ENCODE data around the gene MANF. TPM values are rescaled to one million over a fixed set of nuclear protein-coding genes. Genes with fewer than 3 reads are reported as not detected.
A peak's percentile ranks its signal among the peaks of the same experiment; 100 is the strongest.

Gene MANF
- total and polyA plus RNA-seq, 2 of the 4 experiments (the other 2 are of a cell fraction): 65.4 to 122 TPM

GRCh38 chr3:51394541-51394940 is 9.4 kb downstream of the MANF start:
- no TSS peak for BruUV-seq (replicated peaks)
- H3K18ac ChIP-seq (ENCODE audit: low read depth, low read length): no peak overlapping the region
- H3K27ac ChIP-seq (ENCODE audit: insufficient read depth, low read length): no peak overlapping the region
- H3K14ac ChIP-seq (replicated peaks; ENCODE audit: low read depth, low read length): no peak overlapping the region
- no peak overlapping the region for H3K4me3 ChIP-seq (ENCODE audit: insufficient read depth, low read depth, low read length)
- H2BK120ac ChIP-seq (ENCODE audit: low read depth, low read length): no peak overlapping the region
- H2BK15ac ChIP-seq (ENCODE audit: low read depth, low read length): no peak overlapping the region
- no peak for ATAC-seq (ENCODE audit: low read depth)
- intact Hi-C loops (cut with micrococcal nuclease) (no loop called here), dilution Hi-C loops (cut with HindIII; ENCODE audit: low sequenced_read_pairs, unreplicated experiment) (no loop called here), in situ Hi-C loops (cut with MboI; ENCODE audit: low sequenced_read_pairs) (loop anchor here (25.0 kb wide), 2 partner anchors 543 to 1057 kb away; partner anchors contain the start of genes PARP3, RASSF1, RRP9 and TUSC2)
- WGBS, 2 experiments (ENCODE audit: extremely low coverage in 2 of 2, insufficient read length in 1 of 2): no CpG with 5 or more reads among the region's 5 CpGs
- H2AK5ac ChIP-seq (ENCODE audit: low read depth, low read length): no peak overlapping the region
- no peaks in the 10 kb centered on the region for H3K9me3 ChIP-seq (ENCODE audit: control insufficient read depth, insufficient read depth, low read length)
- no peak overlapping the region for H3K9ac ChIP-seq (ENCODE audit: low read depth, low read length)
- H2AFZ ChIP-seq (replicated peaks; ENCODE audit: low read length, poor library complexity): no peak overlapping the region
- ChIA-PET CTCF (no interaction called here), POLR2A (ENCODE audit: unreplicated experiment) (interaction anchor here (0.5 kb wide), 1 partner anchor 81 kb away, joined by 4 read pairs; no protein-coding TSS in a partner anchor)
- TF ChIP-seq CTCF (conservative IDR thresholded peaks at IDR 0.05; ENCODE audit: low read depth, low read length) (no peak), MAFK (IDR thresholded peaks at IDR 0.05; ENCODE audit: low read depth, low read length) (peak; percentile 68)
- H2BK20ac ChIP-seq (ENCODE audit: low read depth, low read length): no peak overlapping the region
- peaks cover 19% of the 10 kb centered on the region for H3K9me1 ChIP-seq (ENCODE audit: insufficient read depth, low read length)
- no peak overlapping the region for H4K5ac ChIP-seq (ENCODE audit: low read depth, low read length)
- H3K23ac ChIP-seq (ENCODE audit: low read depth, low read length): 0 out of 2 replicates have a peak overlapping the region, but pooled peaks have one; percentile 8
- peaks cover 59% of the 10 kb centered on the region for H4K20me1 ChIP-seq (ENCODE audit: insufficient read depth, low read length)
- H3K56ac ChIP-seq (ENCODE audit: extremely low read depth, insufficient read depth, low read length): no peak overlapping the region
- peaks cover 17 to 61% of the 10 kb centered on the region in 2 experiments; a peak in 3 of 4 replicates for H3K79me1 ChIP-seq (ENCODE audit: low read depth in 1 of 2, low read length in 2 of 2)
- no peak overlapping the region for H3K4ac ChIP-seq (ENCODE audit: low read depth, low read length)
- peak overlapping the region; percentile 55 for H2AK9ac ChIP-seq (replicated peaks; ENCODE audit: low read depth, low read length, poor library complexity)
- peaks cover 29% of the 10 kb centered on the region for H3K4me1 ChIP-seq (ENCODE audit: control insufficient read depth, insufficient read depth, low read length)
- H4K91ac ChIP-seq (ENCODE audit: insufficient read depth, low read depth, low read length): no peak overlapping the region
- peaks cover 59% of the 10 kb centered on the region for H3K36me3 ChIP-seq (ENCODE audit: control insufficient read depth, insufficient read depth, low read length)
- no peak overlapping the region for H4K8ac ChIP-seq (ENCODE audit: low read depth in 2 of 2, low read length in 2 of 2)
- H3K27me3 ChIP-seq (ENCODE audit: control insufficient read depth, insufficient read depth, low read length): no peaks in the 10 kb centered on the region
- H3K4me2 ChIP-seq (ENCODE audit: low read depth, low read length): peak overlapping the region; percentile 9; the same call in 1 of the 2 replicates
- no peak overlapping the region for H2BK5ac ChIP-seq (ENCODE audit: low read depth, low read length, poor library complexity, severe bottlenecking)
- no peak for DNase-seq

Data from IMR-90 (cell line).